HepG2 (cell line): ENCODE measurements around the gene ZBTB32. TPM values are rescaled to one million over a fixed set of nuclear protein-coding genes. Genes with fewer than 3 reads are reported as not detected.

Experiments
- HIVEP1 ChIP-seq: sonication (generic); formaldehyde crosslinking; IDR thresholded peaks from 2 replicates; pipeline ENCODE4 v1.4.0; 2020; ENCODE audit warnings: mild to moderate bottlenecking, missing genetic modification reagents
- HOXA3 ChIP-seq: sonication (generic); formaldehyde crosslinking; IDR thresholded peaks from 2 replicates; pipeline ENCODE4 v1.5.0; 2020; ENCODE audit warnings: missing genetic modification reagents
- KLF15 ChIP-seq: sonication (generic); formaldehyde crosslinking; IDR thresholded peaks from 2 replicates; pipeline ENCODE4 v1.8.1; 2023; ENCODE audit warnings: borderline replicate concordance, mild to moderate bottlenecking, inconsistent platforms, missing genetic modification reagents, mixed read lengths
- SALL1 ChIP-seq: sonication (generic); formaldehyde crosslinking; IDR thresholded peaks from 2 replicates; pipeline ENCODE4 v1.8.0; 2022; ENCODE audit warnings: mild to moderate bottlenecking, missing genetic modification reagents
- SPEN ChIP-seq: sonication (generic); formaldehyde crosslinking; IDR thresholded peaks from 2 replicates; pipeline ENCODE4 v1.5.1; 2020; ENCODE audit warnings: low read depth, mild to moderate bottlenecking, missing genetic modification reagents
- YEATS4 ChIP-seq: sonication (generic); formaldehyde crosslinking; IDR thresholded peaks from 2 replicates; pipeline ENCODE4 v1.4.0; 2020; ENCODE audit warnings: missing genetic modification reagents, borderline replicate concordance
- ZNF761 ChIP-seq: sonication (generic); formaldehyde crosslinking; conservative IDR thresholded peaks from 2 replicates; pipeline ENCODE4 v1.4.0; 2020; ENCODE audit warnings: mild to moderate bottlenecking, missing genetic modification reagents
- ZNF768 ChIP-seq: sonication (generic); formaldehyde crosslinking; IDR thresholded peaks from 2 replicates; pipeline ENCODE4 v1.4.0; 2020; ENCODE audit warnings: missing genetic modification reagents
- polyA plus RNA-seq, 8 experiments: library from polyadenylated mRNA; depleted of rRNA in 3 of 8; stranded (reverse) in 7 of 8; unstranded in 1 of 8; fragments of >200 nt; fragmentation: Illumina TruSeq in 4 of 8; extraction: Trizol in 4 of 8; gene quantifications; 2 replicates each; pipeline versions ENCODE4 v1.2.1 to v1.2.3, GENCODE V29; 2011 to 2016; ENCODE audit warnings: low read depth in 4 of 8, missing spikeins in 1 of 8, mixed read lengths in 1 of 8; ENCODE audit not compliant: insufficient read depth in 1 of 8
- total RNA-seq, 5 experiments: library from RNA; depleted of rRNA; stranded (reverse); fragments of >200 nt; fragmentation: Illumina TruSeq; extraction: Trizol; gene quantifications; 2 replicates each; pipeline ENCODE4 v1.2.3, GENCODE V29; 2016; ENCODE audit warnings: low read depth in 1 of 5
- TF ChIP-seq, protein P1 (sequence below): IDR thresholded peaks from 2 replicates; pipeline ENCODE4 v1.6.1; 2016
- TF ChIP-seq, protein P2 (sequence below): sonication (generic); formaldehyde crosslinking; IDR thresholded peaks from 2 replicates; pipeline ENCODE4 v1.5.1; 2020; ENCODE audit warnings: mild to moderate bottlenecking, missing genetic modification reagents, moderate library complexity
- TF ChIP-seq, protein P3 (sequence below): sonication (generic); formaldehyde crosslinking; IDR thresholded peaks from 2 replicates; pipeline ENCODE4; 2020; ENCODE audit warnings: missing genetic modification reagents, mild to moderate bottlenecking, borderline replicate concordance
- TF ChIP-seq, protein P4 (sequence below): IDR thresholded peaks from 2 replicates; pipeline ENCODE4 v1.4.0; 2020; ENCODE audit warnings: mild to moderate bottlenecking, missing genetic modification reagents

Gene ZBTB32
- total and polyA plus RNA-seq, 2 of the 13 experiments (the other 11 are each of a cell fraction or from before 2014, with no cell fraction given) = not detected

DNA sequence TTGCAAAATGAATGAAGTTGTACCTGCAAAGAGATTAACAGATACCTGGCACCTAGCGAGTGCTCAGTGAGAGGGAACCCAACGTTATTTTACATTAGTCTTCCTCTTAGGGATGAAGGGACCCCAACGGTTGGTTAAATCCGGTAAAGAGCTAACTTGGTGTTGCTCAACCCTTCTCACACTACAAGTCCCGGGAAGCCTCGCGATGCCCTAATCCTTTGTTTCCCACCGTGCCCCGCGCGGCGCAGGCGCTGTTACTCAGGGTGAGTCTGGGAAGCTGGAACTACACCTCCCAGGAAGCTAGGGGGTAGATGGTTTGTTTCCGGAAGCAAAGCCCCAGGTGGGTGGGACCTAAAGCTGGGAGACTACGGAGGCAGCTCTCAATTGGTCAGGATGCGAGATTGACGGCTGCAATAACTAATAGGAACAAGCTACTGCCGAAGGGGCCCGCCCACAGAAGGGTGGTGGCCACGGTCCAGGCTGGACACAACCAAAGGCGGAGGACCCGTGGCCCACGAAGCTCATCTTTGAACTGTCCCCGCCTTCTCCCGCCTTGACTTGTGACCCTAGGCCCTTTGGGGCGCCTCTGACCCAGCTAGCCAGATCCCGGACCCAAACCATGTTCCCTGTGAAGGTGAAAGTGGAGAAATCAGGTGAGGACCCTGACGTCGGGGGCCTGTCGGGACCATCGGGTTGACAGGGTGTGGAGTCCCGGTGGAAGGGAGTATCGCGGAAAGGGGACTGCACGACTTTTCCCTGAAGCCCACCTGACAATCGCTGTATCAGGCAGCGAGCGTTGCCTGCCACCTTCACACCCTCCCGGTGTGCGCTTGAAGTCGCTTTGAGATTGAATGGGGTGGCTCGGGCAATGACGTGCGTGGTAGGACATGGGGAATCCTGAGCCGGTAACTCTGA lies 44.0 kb downstream of the ZBTB32 start, which contains the start of gene LIN37 (continued):
- TF ChIP-seq, protein P1, sequence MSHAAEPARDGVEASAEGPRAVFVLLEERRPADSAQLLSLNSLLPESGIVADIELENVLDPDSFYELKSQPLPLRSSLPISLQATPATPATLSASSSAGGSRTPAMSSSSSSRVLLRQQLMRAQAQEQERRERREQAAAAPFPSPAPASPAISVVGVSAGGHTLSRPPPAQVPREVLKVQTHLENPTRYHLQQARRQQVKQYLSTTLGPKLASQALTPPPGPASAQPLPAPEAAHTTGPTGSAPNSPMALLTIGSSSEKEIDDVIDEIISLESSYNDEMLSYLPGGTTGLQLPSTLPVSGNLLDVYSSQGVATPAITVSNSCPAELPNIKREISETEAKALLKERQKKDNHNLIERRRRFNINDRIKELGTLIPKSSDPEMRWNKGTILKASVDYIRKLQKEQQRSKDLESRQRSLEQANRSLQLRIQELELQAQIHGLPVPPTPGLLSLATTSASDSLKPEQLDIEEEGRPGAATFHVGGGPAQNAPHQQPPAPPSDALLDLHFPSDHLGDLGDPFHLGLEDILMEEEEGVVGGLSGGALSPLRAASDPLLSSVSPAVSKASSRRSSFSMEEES (CRISPR knock-in tag) = peak; percentile 38; the same call in 1 of the 2 replicates
- no peak for TF ChIP-seq KLF15
- TF ChIP-seq YEATS4 (CRISPR knock-in tag) = peak; percentile 68; the same call in 1 of the 2 replicates
- TF ChIP-seq ZNF761 = 0 out of 2 replicates have a peak, but pooled peaks have one; percentile 58
- peak; percentile 78; the same call in 1 of the 2 replicates for TF ChIP-seq SPEN (CRISPR knock-in tag)
- TF ChIP-seq HIVEP1 (CRISPR knock-in tag) = peak; percentile 42; the same call in 1 of the 2 replicates
- TF ChIP-seq HOXA3 (CRISPR knock-in tag) = peak; percentile 67; the same call in 1 of the 2 replicates
- peak; percentile 63 for TF ChIP-seq SALL1 (CRISPR knock-in tag)
- TF ChIP-seq, protein P2, sequence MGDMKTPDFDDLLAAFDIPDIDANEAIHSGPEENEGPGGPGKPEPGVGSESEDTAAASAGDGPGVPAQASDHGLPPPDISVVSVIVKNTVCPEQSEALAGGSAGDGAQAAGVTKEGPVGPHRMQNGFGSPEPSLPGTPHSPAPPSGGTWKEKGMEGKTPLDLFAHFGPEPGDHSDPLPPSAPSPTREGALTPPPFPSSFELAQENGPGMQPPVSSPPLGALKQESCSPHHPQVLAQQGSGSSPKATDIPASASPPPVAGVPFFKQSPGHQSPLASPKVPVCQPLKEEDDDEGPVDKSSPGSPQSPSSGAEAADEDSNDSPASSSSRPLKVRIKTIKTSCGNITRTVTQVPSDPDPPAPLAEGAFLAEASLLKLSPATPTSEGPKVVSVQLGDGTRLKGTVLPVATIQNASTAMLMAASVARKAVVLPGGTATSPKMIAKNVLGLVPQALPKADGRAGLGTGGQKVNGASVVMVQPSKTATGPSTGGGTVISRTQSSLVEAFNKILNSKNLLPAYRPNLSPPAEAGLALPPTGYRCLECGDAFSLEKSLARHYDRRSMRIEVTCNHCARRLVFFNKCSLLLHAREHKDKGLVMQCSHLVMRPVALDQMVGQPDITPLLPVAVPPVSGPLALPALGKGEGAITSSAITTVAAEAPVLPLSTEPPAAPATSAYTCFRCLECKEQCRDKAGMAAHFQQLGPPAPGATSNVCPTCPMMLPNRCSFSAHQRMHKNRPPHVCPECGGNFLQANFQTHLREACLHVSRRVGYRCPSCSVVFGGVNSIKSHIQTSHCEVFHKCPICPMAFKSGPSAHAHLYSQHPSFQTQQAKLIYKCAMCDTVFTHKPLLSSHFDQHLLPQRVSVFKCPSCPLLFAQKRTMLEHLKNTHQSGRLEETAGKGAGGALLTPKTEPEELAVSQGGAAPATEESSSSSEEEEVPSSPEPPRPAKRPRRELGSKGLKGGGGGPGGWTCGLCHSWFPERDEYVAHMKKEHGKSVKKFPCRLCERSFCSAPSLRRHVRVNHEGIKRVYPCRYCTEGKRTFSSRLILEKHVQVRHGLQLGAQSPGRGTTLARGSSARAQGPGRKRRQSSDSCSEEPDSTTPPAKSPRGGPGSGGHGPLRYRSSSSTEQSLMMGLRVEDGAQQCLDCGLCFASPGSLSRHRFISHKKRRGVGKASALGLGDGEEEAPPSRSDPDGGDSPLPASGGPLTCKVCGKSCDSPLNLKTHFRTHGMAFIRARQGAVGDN (CRISPR knock-in tag) = peak; percentile 76
- peak; percentile 10; the same call in 1 of the 2 replicates for TF ChIP-seq ZNF768 (CRISPR knock-in tag)
- TF ChIP-seq, protein P3, sequence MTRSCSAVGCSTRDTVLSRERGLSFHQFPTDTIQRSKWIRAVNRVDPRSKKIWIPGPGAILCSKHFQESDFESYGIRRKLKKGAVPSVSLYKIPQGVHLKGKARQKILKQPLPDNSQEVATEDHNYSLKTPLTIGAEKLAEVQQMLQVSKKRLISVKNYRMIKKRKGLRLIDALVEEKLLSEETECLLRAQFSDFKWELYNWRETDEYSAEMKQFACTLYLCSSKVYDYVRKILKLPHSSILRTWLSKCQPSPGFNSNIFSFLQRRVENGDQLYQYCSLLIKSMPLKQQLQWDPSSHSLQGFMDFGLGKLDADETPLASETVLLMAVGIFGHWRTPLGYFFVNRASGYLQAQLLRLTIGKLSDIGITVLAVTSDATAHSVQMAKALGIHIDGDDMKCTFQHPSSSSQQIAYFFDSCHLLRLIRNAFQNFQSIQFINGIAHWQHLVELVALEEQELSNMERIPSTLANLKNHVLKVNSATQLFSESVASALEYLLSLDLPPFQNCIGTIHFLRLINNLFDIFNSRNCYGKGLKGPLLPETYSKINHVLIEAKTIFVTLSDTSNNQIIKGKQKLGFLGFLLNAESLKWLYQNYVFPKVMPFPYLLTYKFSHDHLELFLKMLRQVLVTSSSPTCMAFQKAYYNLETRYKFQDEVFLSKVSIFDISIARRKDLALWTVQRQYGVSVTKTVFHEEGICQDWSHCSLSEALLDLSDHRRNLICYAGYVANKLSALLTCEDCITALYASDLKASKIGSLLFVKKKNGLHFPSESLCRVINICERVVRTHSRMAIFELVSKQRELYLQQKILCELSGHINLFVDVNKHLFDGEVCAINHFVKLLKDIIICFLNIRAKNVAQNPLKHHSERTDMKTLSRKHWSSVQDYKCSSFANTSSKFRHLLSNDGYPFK = peak; percentile 76; the same call in 1 of the 2 replicates
- TF ChIP-seq, protein P4, sequence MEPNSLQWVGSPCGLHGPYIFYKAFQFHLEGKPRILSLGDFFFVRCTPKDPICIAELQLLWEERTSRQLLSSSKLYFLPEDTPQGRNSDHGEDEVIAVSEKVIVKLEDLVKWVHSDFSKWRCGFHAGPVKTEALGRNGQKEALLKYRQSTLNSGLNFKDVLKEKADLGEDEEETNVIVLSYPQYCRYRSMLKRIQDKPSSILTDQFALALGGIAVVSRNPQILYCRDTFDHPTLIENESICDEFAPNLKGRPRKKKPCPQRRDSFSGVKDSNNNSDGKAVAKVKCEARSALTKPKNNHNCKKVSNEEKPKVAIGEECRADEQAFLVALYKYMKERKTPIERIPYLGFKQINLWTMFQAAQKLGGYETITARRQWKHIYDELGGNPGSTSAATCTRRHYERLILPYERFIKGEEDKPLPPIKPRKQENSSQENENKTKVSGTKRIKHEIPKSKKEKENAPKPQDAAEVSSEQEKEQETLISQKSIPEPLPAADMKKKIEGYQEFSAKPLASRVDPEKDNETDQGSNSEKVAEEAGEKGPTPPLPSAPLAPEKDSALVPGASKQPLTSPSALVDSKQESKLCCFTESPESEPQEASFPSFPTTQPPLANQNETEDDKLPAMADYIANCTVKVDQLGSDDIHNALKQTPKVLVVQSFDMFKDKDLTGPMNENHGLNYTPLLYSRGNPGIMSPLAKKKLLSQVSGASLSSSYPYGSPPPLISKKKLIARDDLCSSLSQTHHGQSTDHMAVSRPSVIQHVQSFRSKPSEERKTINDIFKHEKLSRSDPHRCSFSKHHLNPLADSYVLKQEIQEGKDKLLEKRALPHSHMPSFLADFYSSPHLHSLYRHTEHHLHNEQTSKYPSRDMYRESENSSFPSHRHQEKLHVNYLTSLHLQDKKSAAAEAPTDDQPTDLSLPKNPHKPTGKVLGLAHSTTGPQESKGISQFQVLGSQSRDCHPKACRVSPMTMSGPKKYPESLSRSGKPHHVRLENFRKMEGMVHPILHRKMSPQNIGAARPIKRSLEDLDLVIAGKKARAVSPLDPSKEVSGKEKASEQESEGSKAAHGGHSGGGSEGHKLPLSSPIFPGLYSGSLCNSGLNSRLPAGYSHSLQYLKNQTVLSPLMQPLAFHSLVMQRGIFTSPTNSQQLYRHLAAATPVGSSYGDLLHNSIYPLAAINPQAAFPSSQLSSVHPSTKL = 0 out of 2 replicates have a peak, but pooled peaks have one; percentile 39
